Measurements from ENCODE around the gene LRRC30. TPM values are rescaled to one million over a fixed set of nuclear protein-coding genes. Genes with fewer than 3 reads are reported as not detected.

LRRC30 gene
- total RNA-seq, 6 experiments from 2014 or later = not detected

DNA sequence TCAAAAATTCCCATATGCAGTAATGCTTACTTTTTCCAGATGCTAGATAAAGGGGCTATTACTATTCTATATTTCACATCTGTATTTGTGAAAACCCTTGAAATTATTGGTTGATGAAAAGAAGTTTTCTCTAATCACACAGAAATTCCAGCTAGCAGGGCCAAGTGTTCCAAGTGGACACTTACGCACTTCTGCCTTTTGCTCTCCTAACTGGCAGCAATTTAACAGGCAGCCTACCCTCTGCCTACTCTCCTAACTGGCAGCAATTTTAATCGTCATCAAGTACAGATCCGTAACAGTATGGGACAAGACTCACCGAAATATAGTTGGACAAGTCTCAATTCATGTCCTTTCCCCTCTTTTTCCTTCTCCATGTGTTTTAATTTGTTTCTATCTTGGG, 12.0 kb downstream of the LRRC30 start:
- Histone ChIP-seq H3K4me3 (no peak overlapping the region), H3K9me3 (no peaks in the 10 kb centered on the region), H3K27me3 (no peaks in the 10 kb centered on the region), H3K4me1 (no peaks in the 10 kb centered on the region), H3K27ac (no peak overlapping the region), H3K36me3 (no peaks in the 10 kb centered on the region)
- intact Hi-C loops (cut with DNase I) = no loop called here
- no peak for DNase-seq
- 83% methylated on average over 4 of the region's 4 CpGs for WGBS (ENCODE audit: insufficient coverage, low coverage, low lambda C conversion rate, missing lambda C conversion rate)
- no peak for TF ChIP-seq POLR2A (IDR thresholded peaks at IDR 0.05)
- TF ChIP-seq, protein P1, sequence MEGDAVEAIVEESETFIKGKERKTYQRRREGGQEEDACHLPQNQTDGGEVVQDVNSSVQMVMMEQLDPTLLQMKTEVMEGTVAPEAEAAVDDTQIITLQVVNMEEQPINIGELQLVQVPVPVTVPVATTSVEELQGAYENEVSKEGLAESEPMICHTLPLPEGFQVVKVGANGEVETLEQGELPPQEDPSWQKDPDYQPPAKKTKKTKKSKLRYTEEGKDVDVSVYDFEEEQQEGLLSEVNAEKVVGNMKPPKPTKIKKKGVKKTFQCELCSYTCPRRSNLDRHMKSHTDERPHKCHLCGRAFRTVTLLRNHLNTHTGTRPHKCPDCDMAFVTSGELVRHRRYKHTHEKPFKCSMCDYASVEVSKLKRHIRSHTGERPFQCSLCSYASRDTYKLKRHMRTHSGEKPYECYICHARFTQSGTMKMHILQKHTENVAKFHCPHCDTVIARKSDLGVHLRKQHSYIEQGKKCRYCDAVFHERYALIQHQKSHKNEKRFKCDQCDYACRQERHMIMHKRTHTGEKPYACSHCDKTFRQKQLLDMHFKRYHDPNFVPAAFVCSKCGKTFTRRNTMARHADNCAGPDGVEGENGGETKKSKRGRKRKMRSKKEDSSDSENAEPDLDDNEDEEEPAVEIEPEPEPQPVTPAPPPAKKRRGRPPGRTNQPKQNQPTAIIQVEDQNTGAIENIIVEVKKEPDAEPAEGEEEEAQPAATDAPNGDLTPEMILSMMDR (IDR thresholded peaks at IDR 0.05) = no peak
- no peak for ATAC-seq

DNA sequence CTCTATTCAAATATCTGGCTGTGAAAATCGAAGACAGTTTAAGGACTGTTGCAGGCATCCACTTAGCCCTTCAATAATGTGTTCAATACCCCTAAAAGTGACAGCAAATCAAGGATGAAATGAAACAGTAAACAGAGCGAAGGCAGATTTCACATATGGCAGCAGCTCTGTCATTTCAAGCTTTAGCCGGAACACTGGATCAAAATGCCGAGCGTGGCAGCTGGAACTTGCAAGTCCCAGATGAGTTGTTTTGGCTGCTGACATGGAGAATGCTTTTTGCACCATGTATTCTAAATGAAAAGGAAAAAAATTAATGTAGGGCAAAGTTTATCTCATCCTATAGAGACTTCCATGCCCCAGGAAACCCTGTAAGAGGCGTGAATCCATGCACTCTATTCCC, 18.0 kb downstream of the LRRC30 start:
- Histone ChIP-seq H3K4me3 (no peak overlapping the region), H3K27me3 (no peaks in the 10 kb centered on the region), H3K4me1 (no peaks in the 10 kb centered on the region), H3K9me3 (no peaks in the 10 kb centered on the region), H3K36me3 (no peaks in the 10 kb centered on the region), H3K27ac (no peak overlapping the region)
- DNase-seq = no peak
- no peak for TF ChIP-seq POLR2A (IDR thresholded peaks at IDR 0.05)
- TF ChIP-seq, protein P1 (IDR thresholded peaks at IDR 0.05) = no peak
- 73% methylated on average over 6 of the region's 6 CpGs for WGBS (ENCODE audit: insufficient coverage, low coverage, low lambda C conversion rate, missing lambda C conversion rate)
- no peak for ATAC-seq
- intact Hi-C loops (cut with DNase I) = no loop called here

GRCh38 chr18:7254163-7254562, 23.3 kb downstream of the LRRC30 start:
- Histone ChIP-seq H3K27me3 (no peaks in the 10 kb centered on the region), H3K36me3 (no peaks in the 10 kb centered on the region), H3K27ac (no peak overlapping the region), H3K4me3 (no peak overlapping the region), H3K9me3 (no peaks in the 10 kb centered on the region), H3K4me1 (no peaks in the 10 kb centered on the region)
- no peak for DNase-seq
- 93% methylated on average over 5 of the region's 5 CpGs for WGBS (ENCODE audit: insufficient coverage, low coverage, low lambda C conversion rate, missing lambda C conversion rate)
- TF ChIP-seq, protein P1 (IDR thresholded peaks at IDR 0.05) = no peak
- no peak for TF ChIP-seq POLR2A (IDR thresholded peaks at IDR 0.05)
- ATAC-seq = no peak
- intact Hi-C loops (cut with DNase I) = no loop called here

DNA sequence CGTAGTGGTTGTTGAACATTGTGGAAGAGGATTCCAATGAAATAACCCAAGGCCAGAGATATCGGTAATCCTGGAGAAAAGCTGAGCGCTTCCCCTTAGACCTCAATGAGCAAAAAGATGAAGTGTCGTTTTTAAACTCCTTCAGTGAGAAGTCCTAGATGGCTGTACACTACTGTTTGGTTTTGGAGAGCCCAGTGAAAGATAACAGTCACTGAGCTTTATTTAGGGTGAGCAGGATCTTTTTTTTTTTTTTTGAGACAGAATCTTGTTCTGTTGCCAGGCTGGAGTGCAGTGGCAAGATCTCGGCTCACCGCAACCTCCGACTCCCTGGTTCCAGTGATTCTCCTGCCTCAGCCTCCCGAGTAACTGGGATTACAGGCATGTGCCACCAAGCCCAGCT, 24.2 kb downstream of the LRRC30 start:
- Histone ChIP-seq H3K27me3 (no peaks in the 10 kb centered on the region), H3K36me3 (no peaks in the 10 kb centered on the region), H3K9me3 (no peaks in the 10 kb centered on the region), H3K4me1 (no peaks in the 10 kb centered on the region), H3K27ac (no peak overlapping the region), H3K4me3 (no peak overlapping the region)
- TF ChIP-seq POLR2A (IDR thresholded peaks at IDR 0.05) = no peak
- TF ChIP-seq, protein P1 (IDR thresholded peaks at IDR 0.05) = no peak
- 73% methylated on average over 8 of the region's 8 CpGs for WGBS (ENCODE audit: insufficient coverage, low coverage, low lambda C conversion rate, missing lambda C conversion rate)
- DNase-seq = no peak
- ATAC-seq = no peak
- intact Hi-C loops (cut with DNase I) = no loop called here

GRCh38 chr18:7255643-7256042, 24.8 kb downstream of the LRRC30 start:
- Histone ChIP-seq H3K4me3 (no peak overlapping the region), H3K27me3 (no peaks in the 10 kb centered on the region), H3K27ac (no peak overlapping the region), H3K4me1 (no peaks in the 10 kb centered on the region), H3K9me3 (no peaks in the 10 kb centered on the region), H3K36me3 (no peaks in the 10 kb centered on the region)
- DNase-seq (no peak), ATAC-seq (no peak)
- WGBS (ENCODE audit: insufficient coverage, low coverage, low lambda C conversion rate, missing lambda C conversion rate) = 79% methylated on average over 5 of the region's 5 CpGs
- no peak for TF ChIP-seq POLR2A (IDR thresholded peaks at IDR 0.05)
- TF ChIP-seq, protein P1 (IDR thresholded peaks at IDR 0.05) = no peak
- intact Hi-C loops (cut with DNase I) = no loop called here

Data from right lobe of liver (tissue), 6 donors.